Kasumi-1 (cell line): Measurements from ENCODE around the gene LCN10.

Experiments
- DNase-seq, 2 experiments: peaks; one replicate each; lab custom pipeline; 2025; lab: John Stamatoyannopoulos, UW

LCN10 gene

GRCh38 chr9:136754626-136755301, 12.0 kb upstream of the LCN10 start:
- DNase-seq, result no peak

- DNase-seq, result no peak
These were observed 11.4 kb upstream of the LCN10 start for GRCh38 chr9:136754059-136754572.

GRCh38 chr9:136753371-136754058, 10.8 kb upstream of the LCN10 start:
- DNase-seq, result no peak

GRCh38 chr9:136751814-136752213, 9.1 kb upstream of the LCN10 start:
- no peak for DNase-seq

- DNase-seq, result no peak
These were observed 8.5 kb upstream of the LCN10 start for GRCh38 chr9:136751244-136751643.

- DNase-seq, result no peak
These were observed 7.8 kb upstream of the LCN10 start for GRCh38 chr9:136750526-136750925.

GRCh38 chr9:136748666-136749611, 6.2 kb upstream of the LCN10 start:
- DNase-seq, result no peak

GRCh38 chr9:136748201-136748600, 5.5 kb upstream of the LCN10 start, which contains the start of gene LCN6:
Gene LCN6, minus strand, starts transcription at chr9:136748525. Its CDS starts 42 bp downstream, at chr9:136748483.
- DNase-seq, result no peak

GRCh38 chr9:136747161-136748060, 4.7 kb upstream of the LCN10 start:
- no peak for DNase-seq

- DNase-seq, result no peak
These were observed 3.9 kb upstream of the LCN10 start for GRCh38 chr9:136746621-136747020.

GRCh38 chr9:136746155-136746490, 3.4 kb upstream of the LCN10 start:
- no peak for DNase-seq

- peak in 1 of 2 experiments; percentile 32 for DNase-seq
These were observed 2.8 kb upstream of the LCN10 start for GRCh38 chr9:136745389-136746154.

GRCh38 chr9:136744773-136745172, 2.0 kb upstream of the LCN10 start:
- DNase-seq, result no peak

- no peak for DNase-seq
These were observed 985 bp upstream of the LCN10 start for GRCh38 chr9:136743639-136744211.

- no peak for DNase-seq
These were observed 713 bp downstream of the LCN10 start for GRCh38 chr9:136741883-136742571.

- DNase-seq, result no peak
These were observed 1.5 kb downstream of the LCN10 start for GRCh38 chr9:136740971-136741882.

GRCh38 chr9:136740491-136740890, 2.2 kb downstream of the LCN10 start:
- no peak for DNase-seq

GRCh38 chr9:136740069-136740468, 2.7 kb downstream of the LCN10 start:
- no peak for DNase-seq
